Pancreas (tissue), 10 donors: ENCODE results near the gene S1PR5. TPM values are rescaled to one million over a fixed set of nuclear protein-coding genes. Genes with fewer than 3 reads are reported as not detected.
"Not testable (repeated sequence)": the region's sequence is repeated elsewhere in the genome, so short reads cannot be mapped to it uniquely, and the experiment has no call there.

Experiments
- ATAC-seq, 4 donors: fragments of 200-7000 bp; cut with Tn5 transposase; one replicate each; pipeline versions ENCODE4 v1.8.0 to v1.9.1; 2020; ENCODE audit warnings: mild to moderate bottlenecking in 4 of 4, moderate library complexity in 4 of 4
- DNase-seq, 6 donors: peaks; one replicate each; pipeline ENCODE4 v3.0.0-alpha.2; 2020
- FAIRE-seq: peaks from 2 replicates; lab custom pipeline; 2012; peaks lifted over from hg19 to GRCh38; lab: Jason Lieb, UNC
- H3K27ac ChIP-seq, 4 donors: fragments of 200-600 bp; sonication (generic); 1 replicate in 3 of 4; 2 replicates in 1 of 4; pipeline versions ENCODE4 v1.5.0 to v1.8.0; 2020
- H3K27me3 ChIP-seq, 4 donors: fragments of 200-600 bp; one replicate each; pipeline ENCODE4 v1.8.0; 2021
- H3K36me3 ChIP-seq, 3 donors: fragments of 200-600 bp; sonication (generic) in 1 of 3; one replicate each; pipeline versions ENCODE4 v1.5.0 to v1.8.0; 2020 to 2021
- H3K4me1 ChIP-seq, 3 donors: fragments of 200-600 bp; one replicate each; pipeline ENCODE4 v1.8.0; 2021
- H3K4me3 ChIP-seq, 4 donors: fragments of 200-600 bp; sonication (generic) in 2 of 4; one replicate each; pipeline versions ENCODE4 v1.5.0 to v1.8.0; 2020 to 2021
- H3K9me3 ChIP-seq, 4 donors: fragments of 200-600 bp; one replicate each; pipeline ENCODE4 v1.8.0; 2021
- CTCF ChIP-seq, 4 donors: fragments of 200-600 bp; sonication (generic) in 3 of 4; IDR thresholded peaks; one replicate each; pipeline versions ENCODE4 v1.5.0 to v1.8.0; 2021; ENCODE audit warnings: antibody characterized with exemption in 4 of 4
- WGBS, 2 donors: extraction: QIAGEN DNeasy Blood & Tissue Kit; methylation state at CpG; one replicate each; pipeline ENCODE4 v1.1.7; 2013; 5-methylcytosine and 5-hydroxymethylcytosine counted together
- intact Hi-C, 3 donors: fragments of 100-400 bp; cut with DNase I; formaldehyde crosslinking; loops; one replicate each; pipeline versions ENCODE4 v1.11.1 to v1.14.2; 2022
- polyA plus RNA-seq, 2 donors: library from polyadenylated mRNA; stranded (reverse); fragments of 200-250 nt; gene quantifications; one replicate each; pipeline ENCODE4 v1.2.3, GENCODE V29; 2013
- total RNA-seq, 6 donors: library from RNA; stranded (reverse); fragmentation: NEBNext Ultra II Directional in 4 of 6; extraction: Animal tissue kit (Norgen Biotek cat#: 25700) in 4 of 6; gene quantifications; one replicate each; pipeline versions ENCODE4 v1.2.1 to v1.2.4, GENCODE V29; 2021 to 2023
- donor health status: healthy with polysubstance abuse.
- donor health status: DM: no; HTN: no; CAD: no; lungs with moderate emphysema.
- donor health status: DM: no; HTN: no; CAD: no.
- donor health status: control.
- donor health status: control.
- donor health status: Bipolar disorder and iron deficiency.
- donor health status: DM: yes; HTN: yes; CAD: no.
- donor health status: DM: no; HTN: no; CAD: no.
- donor health status: DM: no; HTN: no; CAD: no.
- donor health status: DM: yes; HTN: yes; CAD: no.

The S1PR5 gene
- total and polyA plus RNA-seq, 8 donors = 0.21 to 1.3 (median 0.53) TPM

- DNase-seq (no peak), FAIRE-seq (no peak), ATAC-seq (peak in 1 of 4 donors; percentile 23)
- 70 to 72% methylated on average over 10 of the region's 10 CpGs for WGBS, 2 donors
- Histone ChIP-seq H3K9me3 (no peaks in the 10 kb centered on the region), H3K27me3 (no peaks in the 10 kb centered on the region), H3K27ac (no peak overlapping the region), H3K4me1 (no peaks in the 10 kb centered on the region), H3K36me3 (no peaks in the 10 kb centered on the region), H3K4me3 (no peak overlapping the region)
- intact Hi-C loops = no loop called here
- TF ChIP-seq CTCF (IDR thresholded peaks at IDR 0.05) = no peak
Observed at GRCh38 chr19:10533646-10534386, 16.6 kb upstream of the S1PR5 start.

- H3K4me3 ChIP-seq = no peak overlapping the region
- no peaks in the 10 kb centered on the region for H3K4me1 ChIP-seq
- ATAC-seq = no peak
- no peak overlapping the region for H3K27ac ChIP-seq
- no peak for DNase-seq
- H3K9me3 ChIP-seq = no peaks in the 10 kb centered on the region
- TF ChIP-seq CTCF (IDR thresholded peaks at IDR 0.05) = no peak
- no peak for FAIRE-seq
- intact Hi-C loops = no loop called here
- 96 to 98% methylated on average over 1 of the region's 1 CpG for WGBS, 2 donors
- H3K27me3 ChIP-seq = no peaks in the 10 kb centered on the region
- H3K36me3 ChIP-seq = no peaks in the 10 kb centered on the region
Observed at GRCh38 chr19:10532457-10532856, 15.2 kb upstream of the S1PR5 start.

GRCh38 chr19:10526887-10527286 is 9.6 kb upstream of the S1PR5 start:
- FAIRE-seq = not testable (repeated sequence)

GRCh38 chr19:10525636-10526035 is 8.4 kb upstream of the S1PR5 start:
- WGBS, 2 donors = 92 to 93% methylated on average over 7 of the region's 7 CpGs
- DNase-seq = no peak
- ATAC-seq = no peak
- no peaks in the 10 kb centered on the region for H3K27me3 ChIP-seq
- H3K4me1 ChIP-seq = no peaks in the 10 kb centered on the region
- no peaks in the 10 kb centered on the region for H3K36me3 ChIP-seq
- TF ChIP-seq CTCF (IDR thresholded peaks at IDR 0.05) = no peak
- intact Hi-C loops = no loop called here
- H3K4me3 ChIP-seq = no peak overlapping the region
- H3K27ac ChIP-seq = no peak overlapping the region
- H3K9me3 ChIP-seq = no peaks in the 10 kb centered on the region
- FAIRE-seq = no peak

More at GRCh38 chr19:10526887-10527286, 9.6 kb upstream of the S1PR5 start:
- H3K4me1 ChIP-seq, ATAC-seq, H3K27ac ChIP-seq, H3K9me3 ChIP-seq, H3K27me3 ChIP-seq, H3K36me3 ChIP-seq, intact Hi-C loops, H3K4me3 ChIP-seq, DNase-seq: not testable (repeated sequence)
- WGBS, 2 donors = 90 to 93% methylated on average over 8 of the region's 8 CpGs

GRCh38 chr19:10523135-10523636 is 5.9 kb upstream of the S1PR5 start:
- TF ChIP-seq CTCF (IDR thresholded peaks at IDR 0.05) = no peak
- H3K36me3 ChIP-seq = no peaks in the 10 kb centered on the region
- 75 to 79% methylated on average over 3 of the region's 3 CpGs for WGBS, 2 donors
- H3K27me3 ChIP-seq = no peaks in the 10 kb centered on the region
- no peak for DNase-seq
- peaks cover 6 to 8% (median 7%) of the 10 kb centered on the region in 3 donors for H3K4me1 ChIP-seq
- no peak for FAIRE-seq
- no peak overlapping the region for H3K27ac ChIP-seq
- intact Hi-C loops = no loop called here
- no peak overlapping the region for H3K4me3 ChIP-seq
- no peaks in the 10 kb centered on the region for H3K9me3 ChIP-seq
- ATAC-seq = no peak
